ENCODE measurements around the gene CTNND2.

DNA sequence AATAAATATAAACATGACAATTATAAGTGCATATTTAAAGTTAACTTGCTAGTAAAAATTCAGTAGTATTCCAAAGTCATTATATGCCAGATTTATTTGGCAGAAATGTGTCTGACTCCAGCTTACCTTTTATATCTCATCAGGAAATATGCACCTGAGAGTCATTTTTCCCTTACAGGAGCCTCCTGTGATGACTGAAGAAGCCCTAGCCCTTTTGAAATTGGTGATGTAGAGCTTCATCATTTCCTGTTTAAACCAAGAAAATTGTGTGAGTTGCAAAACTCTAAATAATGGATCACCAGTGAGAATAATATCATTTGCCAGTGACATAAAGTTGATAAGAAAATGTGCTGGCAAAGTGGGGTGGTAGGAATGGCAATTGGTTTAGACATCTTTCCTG lies 42.1 kb upstream of the CTNND2 start:
- TF ChIP-seq, protein P1, sequence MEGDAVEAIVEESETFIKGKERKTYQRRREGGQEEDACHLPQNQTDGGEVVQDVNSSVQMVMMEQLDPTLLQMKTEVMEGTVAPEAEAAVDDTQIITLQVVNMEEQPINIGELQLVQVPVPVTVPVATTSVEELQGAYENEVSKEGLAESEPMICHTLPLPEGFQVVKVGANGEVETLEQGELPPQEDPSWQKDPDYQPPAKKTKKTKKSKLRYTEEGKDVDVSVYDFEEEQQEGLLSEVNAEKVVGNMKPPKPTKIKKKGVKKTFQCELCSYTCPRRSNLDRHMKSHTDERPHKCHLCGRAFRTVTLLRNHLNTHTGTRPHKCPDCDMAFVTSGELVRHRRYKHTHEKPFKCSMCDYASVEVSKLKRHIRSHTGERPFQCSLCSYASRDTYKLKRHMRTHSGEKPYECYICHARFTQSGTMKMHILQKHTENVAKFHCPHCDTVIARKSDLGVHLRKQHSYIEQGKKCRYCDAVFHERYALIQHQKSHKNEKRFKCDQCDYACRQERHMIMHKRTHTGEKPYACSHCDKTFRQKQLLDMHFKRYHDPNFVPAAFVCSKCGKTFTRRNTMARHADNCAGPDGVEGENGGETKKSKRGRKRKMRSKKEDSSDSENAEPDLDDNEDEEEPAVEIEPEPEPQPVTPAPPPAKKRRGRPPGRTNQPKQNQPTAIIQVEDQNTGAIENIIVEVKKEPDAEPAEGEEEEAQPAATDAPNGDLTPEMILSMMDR (conservative IDR thresholded peaks at IDR 0.05 in 1 of 2, IDR thresholded peaks at IDR 0.05 in 1 of 2; ENCODE audit: extremely low read depth in 1 of 2, insufficient read depth in 1 of 2, low read depth in 1 of 2, low read length in 2 of 2) = no peak
- TF ChIP-seq EZH2 (IDR thresholded peaks at IDR 0.05; ENCODE audit: borderline replicate concordance, low read length) = no peak
